ENCODE measurements around the gene TRIM33. TPM values are rescaled to one million over a fixed set of nuclear protein-coding genes. Genes with fewer than 3 reads are reported as not detected.
A peak's percentile ranks its signal among the peaks of the same experiment; 100 is the strongest.

TRIM33 gene
- total RNA-seq, 3 donors from 2014 or later (not counting 1 experiment from before 2014, with no cell fraction given) = 70.6 to 91.5 (median 86.1) TPM

DNA sequence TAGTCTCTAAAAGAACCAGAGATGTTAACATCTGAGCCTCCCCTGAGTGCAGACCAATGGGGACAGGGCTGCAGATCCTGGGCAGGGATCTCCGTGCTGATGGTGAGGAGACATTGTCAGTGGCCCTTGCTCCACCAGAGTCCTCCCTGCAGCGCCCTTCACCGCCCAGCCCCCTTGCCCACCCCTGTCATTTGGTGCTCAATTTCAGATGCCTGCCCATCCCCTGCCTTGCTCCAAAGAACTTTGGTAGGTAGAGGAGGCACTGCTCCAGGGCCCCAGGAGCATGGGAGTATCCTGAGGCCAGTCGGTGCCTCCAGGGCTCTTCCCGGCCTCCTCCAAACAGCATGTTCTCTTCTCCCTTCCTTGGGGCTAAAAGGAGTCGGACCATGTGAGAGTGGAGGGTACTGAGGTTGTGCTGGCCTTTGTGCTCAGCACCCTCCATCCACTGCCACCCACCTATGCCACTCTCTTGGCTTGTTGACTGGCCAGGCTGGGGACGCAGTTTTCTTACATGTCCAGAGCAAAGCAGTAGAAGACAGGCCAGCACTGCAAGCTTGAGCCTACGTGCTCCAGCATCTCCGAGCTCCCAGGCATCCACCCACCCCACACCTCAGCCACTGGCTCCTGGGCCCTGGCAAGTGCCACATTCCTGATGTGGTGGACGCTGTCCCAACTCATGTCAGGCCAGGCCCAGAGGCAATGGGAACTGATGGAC is 160.1 kb downstream of the TRIM33 start:
- Mint-ChIP-seq H3K36me3 (no peaks in the 10 kb centered on the region), H3K4me3 (no peak overlapping the region), H3K27ac (no peak overlapping the region), H3K27me3 (ENCODE audit: low read depth in 2 of 2) (peaks cover 0 to 2% of the 10 kb centered on the region in 2 donors), H3K4me1 (peaks cover 16 to 22% of the 10 kb centered on the region in 2 donors), H3K9me3 (no peaks in the 10 kb centered on the region)
- Histone ChIP-seq H3K9me3 (ENCODE audit: control insufficient read depth, insufficient read depth, low read length) (no peaks in the 10 kb centered on the region), H3K36me3 (ENCODE audit: control insufficient read depth, insufficient read depth, low read length) (no peaks in the 10 kb centered on the region), H3K4me3 (ENCODE audit: low read length) (no peak overlapping the region), H3K27ac (ENCODE audit: low read length) (no peak overlapping the region), H3K4me1 (ENCODE audit: control insufficient read depth, insufficient read depth, low read length) (peaks cover 16% of the 10 kb centered on the region), H3K27me3 (ENCODE audit: control insufficient read depth, insufficient read depth, low read length) (no peaks in the 10 kb centered on the region)
- no peak for TF ChIP-seq CTCF (IDR thresholded peaks at IDR 0.05)
- intact Hi-C loops (cut with micrococcal nuclease) = no loop called here
- no peak for ATAC-seq
- no peak for DNase-seq
- WGBS (ENCODE audit: insufficient coverage) = 95% methylated on average over 9 of the region's 10 CpGs

GRCh38 chr1:114349891-114350605 is 161.0 kb downstream of the TRIM33 start:
- ATAC-seq (no peak), DNase-seq (no peak)
- H3K36me3 ChIP-seq (ENCODE audit: control insufficient read depth, insufficient read depth, low read length) = no peaks in the 10 kb centered on the region
- Mint-ChIP-seq H3K4me1 (peaks cover 24 to 31% of the 10 kb centered on the region in 2 donors), H3K36me3 (no peaks in the 10 kb centered on the region), H3K9me3 (no peaks in the 10 kb centered on the region), H3K27me3 (ENCODE audit: low read depth in 2 of 2) (peaks cover 0 to 1% of the 10 kb centered on the region in 2 donors), H3K27ac (no peak overlapping the region), H3K4me3 (no peak overlapping the region)
- H3K27me3 ChIP-seq (ENCODE audit: control insufficient read depth, insufficient read depth, low read length) = no peaks in the 10 kb centered on the region
- H3K9me3 ChIP-seq (ENCODE audit: control insufficient read depth, insufficient read depth, low read length) = no peaks in the 10 kb centered on the region
- no peak overlapping the region for H3K27ac ChIP-seq (ENCODE audit: low read length)
- intact Hi-C loops (cut with micrococcal nuclease) = loop anchor here (5.0 to 10.0 kb wide), 2 partner anchors 232 to 745 kb away; partner anchors contain the start of gene BCAS2
- H3K4me3 ChIP-seq (ENCODE audit: low read length) = no peak overlapping the region
- TF ChIP-seq CTCF (IDR thresholded peaks at IDR 0.05) = no peak
- 90% methylated on average over 14 of the region's 14 CpGs for WGBS (ENCODE audit: insufficient coverage)
- H3K4me1 ChIP-seq (ENCODE audit: control insufficient read depth, insufficient read depth, low read length) = peaks cover 24% of the 10 kb centered on the region

DNA sequence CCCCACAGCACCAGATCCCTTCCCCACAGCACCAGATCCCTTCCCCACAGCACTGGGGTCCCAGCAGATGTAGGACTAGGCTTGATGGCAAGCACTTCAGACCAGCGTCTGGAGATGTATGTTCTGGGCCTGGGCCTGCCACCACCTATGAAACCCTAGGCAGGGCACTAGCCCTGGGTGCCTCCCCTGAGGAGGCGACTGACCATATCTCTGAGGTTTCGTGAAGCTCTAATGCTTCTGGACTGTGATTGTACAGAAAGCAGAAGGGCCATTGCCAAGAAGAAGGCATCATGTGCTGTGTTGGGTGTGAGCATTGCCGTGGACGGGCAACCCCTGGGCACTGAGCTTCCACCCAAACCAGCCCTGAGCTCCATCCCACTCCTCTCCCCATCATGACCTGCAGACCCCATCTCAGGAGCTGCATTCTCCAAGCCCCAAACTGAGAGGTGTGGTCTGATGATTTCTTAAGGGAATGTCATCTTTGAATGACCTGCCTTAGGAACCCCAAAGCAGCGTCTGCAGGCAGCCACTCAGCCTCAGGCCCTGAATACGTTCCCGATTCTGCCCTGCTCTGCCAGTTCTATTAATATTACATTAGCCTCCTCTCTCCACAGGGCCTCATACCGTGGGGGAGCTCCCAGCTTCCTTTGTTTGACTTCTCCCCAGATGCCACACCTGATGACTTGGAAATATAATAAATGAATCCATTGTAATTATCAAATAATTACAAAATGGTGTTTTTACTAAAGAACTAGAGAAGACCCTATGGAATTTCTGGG is 163.4 kb downstream of the TRIM33 start:
- peak overlapping the region; percentile 4 for H3K4me3 Mint-ChIP-seq
- H3K36me3 Mint-ChIP-seq = no peaks in the 10 kb centered on the region
- Histone ChIP-seq H3K9me3 (ENCODE audit: control insufficient read depth, insufficient read depth, low read length) (no peaks in the 10 kb centered on the region), H3K27me3 (ENCODE audit: control insufficient read depth, insufficient read depth, low read length) (no peaks in the 10 kb centered on the region), H3K4me3 (ENCODE audit: low read length) (no peak overlapping the region), H3K36me3 (ENCODE audit: control insufficient read depth, insufficient read depth, low read length) (no peaks in the 10 kb centered on the region), H3K4me1 (ENCODE audit: control insufficient read depth, insufficient read depth, low read length) (peaks cover 46% of the 10 kb centered on the region), H3K27ac (ENCODE audit: low read length) (no peak overlapping the region)
- no peak for DNase-seq
- 92% methylated on average over 6 of the region's 9 CpGs for WGBS (ENCODE audit: insufficient coverage)
- peak overlapping the region in 1 of 2 donors; percentile 98 for H3K27ac Mint-ChIP-seq
- intact Hi-C loops (cut with micrococcal nuclease) = loop anchor here (2.0 to 10.0 kb wide), 5 partner anchors 211 to 747 kb away; partner anchors contain the start of genes BCAS2, NRAS and OLFML3
- TF ChIP-seq CTCF (IDR thresholded peaks at IDR 0.05) = no peak
- ATAC-seq = no peak
- peaks cover 40 to 44% of the 10 kb centered on the region in 2 donors for H3K4me1 Mint-ChIP-seq
- no peaks in the 10 kb centered on the region for H3K9me3 Mint-ChIP-seq
- H3K27me3 Mint-ChIP-seq (ENCODE audit: low read depth in 2 of 2) = no peaks in the 10 kb centered on the region
